ENCODE data around the gene THAP7.
"Not testable (repeated sequence)": the region's sequence is repeated elsewhere in the genome, so short reads cannot be mapped to it uniquely, and the experiment has no call there.

Gene THAP7

DNA sequence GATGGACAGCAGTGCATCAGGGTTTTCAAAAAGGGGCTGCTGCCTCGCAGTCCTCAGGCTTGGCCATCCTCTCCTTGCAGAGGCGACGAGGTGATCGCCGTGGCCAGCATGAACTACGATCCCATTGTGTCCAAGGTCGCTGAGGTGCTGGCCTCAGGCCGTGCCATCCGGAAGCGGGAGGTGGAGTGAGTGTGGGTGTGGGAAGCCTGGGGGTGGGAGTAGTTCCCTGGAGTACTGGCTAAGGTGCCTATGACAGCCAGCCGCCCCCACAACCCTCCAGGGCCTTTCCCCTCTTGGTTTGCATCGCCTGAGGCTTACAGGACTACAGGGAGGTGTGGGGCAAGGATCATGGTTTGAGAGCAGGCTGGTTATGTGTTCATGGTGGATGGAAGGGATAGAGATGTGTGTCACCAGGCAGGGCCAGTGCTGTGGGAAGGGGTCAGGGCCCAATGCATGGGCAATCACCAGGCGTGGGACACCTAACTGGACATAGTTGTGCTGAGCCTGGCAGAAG, 21.9 kb downstream of the THAP7 start:
- no peak for DNase-seq

DNA sequence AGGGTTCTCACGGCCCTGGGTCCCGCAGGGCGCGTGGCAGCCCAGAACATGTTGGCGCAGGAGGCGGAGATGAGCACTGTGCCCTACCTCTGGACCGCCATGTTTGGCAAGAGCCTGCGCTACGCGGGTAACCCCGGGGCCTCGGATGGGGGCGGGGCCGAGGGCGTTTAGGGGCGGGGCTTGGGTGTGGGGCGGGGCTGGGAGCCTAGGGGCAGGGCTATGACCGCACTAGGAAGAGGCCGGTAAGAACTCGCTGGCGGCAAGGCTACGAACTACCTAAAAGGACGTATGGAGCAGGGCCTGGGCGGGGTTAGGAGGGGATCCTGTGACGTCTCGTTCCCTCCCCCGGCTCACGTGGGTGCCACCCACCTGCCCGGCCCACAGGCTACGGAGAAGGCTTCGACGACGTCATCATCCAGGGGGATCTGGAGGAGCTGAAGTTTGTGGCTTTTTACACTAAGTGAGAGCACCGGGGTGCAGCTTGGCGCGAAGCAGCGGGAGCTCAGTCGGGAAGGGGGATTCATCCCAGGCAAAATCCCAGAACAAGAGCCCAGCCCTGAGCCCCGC, 22.6 kb downstream of the THAP7 start:
- DNase-seq: peak; percentile 59

DNA sequence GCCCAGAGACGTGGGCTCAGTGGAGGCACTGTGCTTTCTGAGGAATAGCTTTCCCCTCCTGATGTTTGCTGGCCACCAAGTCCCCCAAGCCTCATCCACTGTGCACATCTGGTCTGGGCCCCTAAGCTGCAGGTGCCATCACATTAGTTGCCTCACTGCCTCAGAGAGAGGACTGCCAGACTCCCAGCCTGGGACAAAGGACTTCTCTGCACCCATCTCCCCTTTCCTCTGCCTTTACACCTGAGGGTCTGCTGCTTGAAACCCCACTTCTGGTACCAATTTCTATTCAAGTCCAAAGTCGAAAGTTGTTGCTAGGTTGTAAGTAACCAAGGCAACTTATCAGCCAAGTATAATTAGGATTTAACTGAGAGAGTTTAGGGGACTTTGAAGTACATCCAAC, 23.5 kb downstream of the THAP7 start:
- DNase-seq: no peak

DNA sequence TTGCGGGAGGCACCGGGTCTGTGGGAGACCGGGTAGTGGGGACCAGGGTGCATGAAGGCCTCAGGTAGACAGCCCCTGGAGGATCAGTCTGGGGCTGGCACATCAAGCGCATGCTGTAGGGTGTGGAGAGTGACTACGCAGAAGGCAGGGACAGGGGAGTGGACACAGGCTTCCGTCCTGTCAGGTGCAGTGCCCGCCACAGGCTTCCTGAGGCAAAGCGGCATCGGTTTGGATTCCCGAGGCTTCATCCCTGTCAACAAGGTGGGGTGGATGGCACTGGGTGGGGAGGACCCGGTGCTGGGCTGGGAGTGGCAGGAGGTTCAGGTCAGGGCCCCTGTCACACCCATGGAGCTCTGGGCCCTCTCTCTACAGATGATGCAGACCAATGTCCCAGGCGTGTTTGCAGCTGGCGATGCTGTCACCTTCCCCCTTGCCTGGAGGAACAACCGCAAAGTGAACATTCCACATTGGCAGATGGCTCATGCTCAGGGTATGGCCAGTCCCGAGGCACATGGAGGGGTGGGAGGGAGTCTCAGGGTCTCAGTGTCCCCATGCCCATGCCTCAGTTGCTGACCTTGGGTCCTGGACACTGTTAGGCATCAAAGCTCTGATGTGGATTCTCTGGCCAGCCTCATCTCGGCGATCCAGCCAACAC, 24.3 kb downstream of the THAP7 start:
- no peak for DNase-seq

DNA sequence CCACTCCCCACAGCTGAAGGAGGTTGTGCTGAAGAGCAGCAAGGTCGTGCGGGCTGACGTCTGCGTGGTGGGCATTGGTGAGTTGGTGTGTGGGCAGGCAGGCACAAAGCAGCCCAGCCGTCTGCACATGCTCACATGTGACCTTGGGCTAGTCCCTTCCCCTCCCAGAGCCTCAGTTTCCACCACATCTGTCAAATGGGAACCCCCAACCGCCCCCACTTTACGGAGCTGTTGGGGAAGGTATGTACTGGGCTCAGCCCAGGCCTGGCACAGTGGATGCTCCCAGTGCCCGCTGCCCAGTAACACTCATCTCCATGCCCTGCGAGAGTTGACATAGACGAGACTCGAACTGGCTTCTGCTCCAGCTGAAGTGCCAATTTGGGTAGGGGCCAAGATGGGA, 24.9 kb downstream of the THAP7 start:
- DNase-seq: no peak

DNA sequence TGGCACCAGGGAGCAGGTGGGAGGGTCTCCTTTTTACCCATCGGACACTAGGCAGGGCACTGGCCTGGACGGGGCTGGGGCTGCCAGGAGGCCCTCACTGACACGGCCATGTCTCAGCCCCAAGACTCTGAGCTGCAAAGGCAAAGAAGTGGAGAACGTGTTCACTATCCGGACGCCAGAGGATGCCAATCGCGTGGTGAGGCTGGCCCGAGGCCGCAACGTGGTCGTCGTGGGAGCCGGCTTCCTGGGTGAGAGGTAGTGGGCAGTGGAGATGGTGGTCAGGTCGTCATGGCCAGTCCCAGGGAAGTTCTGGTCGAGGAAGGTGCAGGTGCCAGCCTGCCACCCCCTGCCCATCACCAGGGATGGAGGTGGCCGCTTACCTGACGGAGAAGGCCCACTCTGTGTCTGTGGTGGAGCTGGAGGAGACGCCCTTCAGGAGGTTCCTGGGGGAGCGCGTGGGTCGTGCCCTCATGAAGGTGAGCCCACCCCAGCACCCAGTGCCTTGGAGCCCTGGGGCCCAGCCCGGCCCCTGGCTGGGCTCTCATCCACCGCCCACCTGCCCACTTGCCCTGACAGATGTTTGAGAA, 25.5 kb downstream of the THAP7 start:
- no peak for DNase-seq

DNA sequence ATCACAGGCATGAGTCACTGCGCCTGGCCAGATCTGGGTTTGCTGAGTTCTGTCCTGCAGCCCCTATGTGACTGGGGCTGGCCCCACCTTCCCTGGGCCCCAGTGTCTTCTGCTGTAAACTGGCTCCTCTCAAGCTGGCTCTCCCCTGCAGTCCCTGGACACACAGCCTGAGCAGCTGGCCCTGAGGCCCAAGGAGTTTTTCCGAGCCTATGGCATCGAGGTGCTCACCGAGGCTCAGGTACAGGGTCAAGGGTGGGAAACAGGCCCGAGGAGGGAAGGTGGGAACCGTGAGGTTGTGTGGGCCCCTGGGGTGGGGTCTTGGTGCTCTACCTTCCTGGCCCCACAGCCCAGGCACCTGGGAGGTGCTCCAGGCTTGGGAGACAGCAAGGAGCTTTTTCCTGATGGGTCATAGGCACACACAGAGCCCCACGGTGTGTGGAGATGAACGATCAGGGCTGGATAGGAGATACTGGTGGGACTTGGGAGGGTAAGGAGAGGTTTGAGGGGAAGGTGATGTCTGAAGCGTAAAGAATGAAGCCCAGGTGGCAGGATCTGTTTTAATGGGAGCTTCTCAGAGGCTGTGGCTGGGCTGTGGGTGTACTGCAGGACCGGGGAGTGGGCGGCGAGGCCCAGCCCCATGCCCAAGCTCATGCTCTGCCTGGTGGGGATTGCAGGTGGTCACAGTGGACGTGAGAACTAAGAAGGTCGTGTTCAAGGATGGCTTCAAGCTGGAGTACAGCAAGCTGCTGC, 26.2 kb downstream of the THAP7 start:
- DNase-seq: no peak

DNA sequence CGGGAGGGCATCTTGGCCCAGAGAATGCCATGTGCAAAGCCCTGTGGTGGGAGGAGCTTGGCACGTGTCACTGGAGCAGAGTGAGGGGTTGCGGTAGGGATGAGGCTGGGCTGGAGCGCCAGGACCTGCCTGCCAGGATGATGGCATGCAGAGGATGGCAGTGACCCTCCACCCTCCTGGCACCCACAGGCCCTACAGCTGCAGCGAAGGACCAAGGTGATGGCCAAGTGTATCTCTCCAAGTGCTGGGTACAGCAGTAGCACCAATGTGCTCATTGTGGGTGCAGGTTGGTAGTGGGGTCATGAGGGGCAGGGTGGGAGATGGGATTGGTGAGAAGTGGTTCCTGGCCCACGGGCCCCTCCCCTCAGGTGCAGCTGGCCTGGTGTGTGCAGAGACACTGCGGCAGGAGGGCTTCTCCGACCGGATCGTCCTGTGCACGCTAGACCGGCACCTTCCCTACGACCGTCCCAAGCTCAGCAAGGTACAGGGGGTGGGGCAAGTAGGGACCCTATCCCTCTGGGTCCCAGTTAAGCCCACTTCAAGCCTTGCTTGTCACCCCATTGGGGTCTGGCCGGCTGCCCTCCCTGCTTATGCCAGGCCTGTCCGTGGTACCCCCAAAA, 27.5 kb downstream of the THAP7 start:
- no peak for DNase-seq

DNA sequence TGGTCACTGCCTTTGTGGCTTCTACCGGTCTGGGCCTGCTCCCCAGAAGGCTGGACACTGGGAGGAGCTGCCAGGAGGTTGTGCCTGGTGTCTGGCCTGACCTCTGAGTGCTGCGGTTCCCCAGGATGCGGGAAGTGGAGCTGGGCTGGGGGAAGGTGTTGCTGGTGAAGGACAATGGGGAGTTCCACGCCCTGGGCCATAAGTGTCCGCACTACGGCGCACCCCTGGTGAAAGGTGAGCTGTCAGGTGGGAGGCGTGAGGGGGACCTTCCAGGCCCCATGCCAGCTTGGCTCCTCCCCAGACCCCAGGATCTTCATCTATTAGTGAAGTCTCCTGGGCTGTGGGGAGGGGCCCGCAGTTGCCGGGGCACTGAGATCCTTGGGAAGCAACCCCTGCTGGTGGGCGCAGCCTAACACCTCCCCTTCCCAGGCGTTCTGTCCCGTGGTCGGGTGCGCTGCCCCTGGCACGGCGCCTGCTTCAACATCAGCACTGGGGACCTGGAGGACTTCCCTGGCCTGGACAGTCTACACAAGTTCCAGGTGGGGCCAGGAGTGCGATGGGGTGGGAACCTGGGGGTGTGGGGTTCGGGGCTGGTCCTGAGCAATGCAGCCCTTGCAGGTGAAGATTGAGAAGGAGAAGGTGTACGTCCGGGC, 28.2 kb downstream of the THAP7 start:
- DNase-seq: no peak

DNA sequence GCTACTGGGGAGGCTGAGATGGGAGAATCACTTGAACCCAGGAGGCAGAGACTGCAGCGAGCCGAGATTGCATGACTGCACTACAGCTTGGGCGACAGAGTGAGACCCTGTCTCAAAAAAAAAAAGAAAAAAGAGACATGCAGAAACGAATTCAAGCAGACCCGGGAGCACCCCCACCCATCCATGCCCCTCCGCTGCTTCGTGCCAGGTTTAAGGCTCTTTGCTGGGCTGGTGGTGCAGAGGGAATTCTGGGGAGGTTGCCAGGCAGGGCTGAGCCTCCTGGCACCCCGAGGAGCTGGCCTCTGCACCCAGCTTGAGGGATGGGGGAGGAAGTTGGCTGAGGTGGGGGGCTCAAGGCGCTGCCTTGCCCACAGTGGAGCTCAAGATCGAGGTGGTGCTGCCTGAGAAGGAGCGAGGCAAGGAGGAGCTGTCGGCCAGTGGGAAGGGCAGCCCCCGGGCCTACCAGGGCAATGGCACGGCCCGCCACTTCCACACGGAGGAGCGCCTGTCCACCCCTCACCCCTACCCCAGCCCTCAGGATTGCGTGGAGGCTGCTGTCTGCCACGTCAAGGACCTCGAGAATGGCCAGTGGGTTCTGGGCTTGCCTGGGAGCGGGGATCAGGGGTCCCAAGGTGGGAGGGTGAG, 28.9 kb downstream of the THAP7 start:
- no peak for DNase-seq

DNA sequence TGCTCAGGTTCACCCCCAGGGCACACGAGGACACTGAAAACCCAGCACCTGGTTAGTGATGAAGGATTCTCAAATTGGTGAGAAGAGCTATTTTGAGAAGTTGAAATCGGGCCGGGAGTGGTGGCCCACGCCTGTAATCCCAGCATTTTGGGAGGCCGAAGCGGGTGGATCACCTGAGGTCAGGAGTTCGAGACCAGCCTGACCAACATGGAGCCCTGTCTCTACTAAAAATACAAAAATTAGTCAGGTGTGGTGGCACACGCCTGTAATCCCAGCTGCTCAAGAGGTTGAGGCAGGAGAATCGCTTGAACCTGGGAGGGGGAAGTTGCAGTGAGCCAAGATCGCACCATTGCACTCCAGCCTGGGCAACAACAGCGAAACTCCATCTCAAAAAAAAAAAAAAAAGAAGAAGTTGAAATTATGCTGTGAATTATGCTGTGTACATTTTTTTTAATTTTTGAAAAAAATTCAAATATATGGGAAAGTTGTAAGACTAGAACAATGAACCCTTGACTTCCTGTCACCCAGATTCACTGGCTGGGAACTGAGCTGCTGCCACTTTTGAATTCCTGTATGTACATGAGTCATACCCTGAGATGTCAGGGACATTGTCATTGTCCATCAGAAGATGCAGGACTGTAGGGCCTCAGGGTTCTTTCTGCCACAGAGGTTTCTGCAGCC, 29.8 kb downstream of the THAP7 start:
- DNase-seq: not testable (repeated sequence)

DNA sequence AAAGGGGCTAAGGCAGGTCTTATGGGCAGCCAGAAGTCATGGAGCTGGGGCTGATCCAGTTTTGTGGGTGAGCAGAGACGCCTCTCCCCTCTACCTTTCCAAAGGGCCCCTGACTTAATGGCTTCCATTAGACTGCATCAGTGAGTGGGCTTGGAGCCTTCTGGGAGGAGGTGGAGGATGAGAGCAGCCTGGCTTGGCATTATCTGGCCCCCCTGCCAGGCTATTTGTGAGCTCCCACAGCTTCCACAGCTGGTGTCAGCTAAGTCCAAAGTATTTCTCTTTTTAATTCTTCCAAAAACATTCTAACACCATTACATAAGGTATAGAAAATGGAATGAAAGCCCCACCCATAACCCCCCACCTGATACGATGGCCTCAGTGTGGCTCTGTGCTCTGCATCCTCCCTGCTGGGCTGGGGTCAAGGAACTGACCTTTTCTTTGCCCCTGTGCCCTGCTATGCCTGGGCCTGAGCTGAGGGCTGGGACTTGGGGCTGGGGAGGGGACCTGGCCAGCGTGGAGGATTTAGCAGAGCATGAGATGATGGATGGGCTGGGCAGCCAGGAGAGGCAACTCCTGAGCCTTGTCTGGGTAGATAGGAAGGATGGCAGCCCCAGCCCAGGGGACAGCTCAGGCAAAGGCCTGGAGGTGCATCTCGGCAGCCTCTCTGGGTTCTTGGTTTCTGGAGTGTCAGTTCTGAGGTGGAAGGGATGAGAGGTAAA, 30.8 kb downstream of the THAP7 start:
- DNase-seq: no peak

DNA sequence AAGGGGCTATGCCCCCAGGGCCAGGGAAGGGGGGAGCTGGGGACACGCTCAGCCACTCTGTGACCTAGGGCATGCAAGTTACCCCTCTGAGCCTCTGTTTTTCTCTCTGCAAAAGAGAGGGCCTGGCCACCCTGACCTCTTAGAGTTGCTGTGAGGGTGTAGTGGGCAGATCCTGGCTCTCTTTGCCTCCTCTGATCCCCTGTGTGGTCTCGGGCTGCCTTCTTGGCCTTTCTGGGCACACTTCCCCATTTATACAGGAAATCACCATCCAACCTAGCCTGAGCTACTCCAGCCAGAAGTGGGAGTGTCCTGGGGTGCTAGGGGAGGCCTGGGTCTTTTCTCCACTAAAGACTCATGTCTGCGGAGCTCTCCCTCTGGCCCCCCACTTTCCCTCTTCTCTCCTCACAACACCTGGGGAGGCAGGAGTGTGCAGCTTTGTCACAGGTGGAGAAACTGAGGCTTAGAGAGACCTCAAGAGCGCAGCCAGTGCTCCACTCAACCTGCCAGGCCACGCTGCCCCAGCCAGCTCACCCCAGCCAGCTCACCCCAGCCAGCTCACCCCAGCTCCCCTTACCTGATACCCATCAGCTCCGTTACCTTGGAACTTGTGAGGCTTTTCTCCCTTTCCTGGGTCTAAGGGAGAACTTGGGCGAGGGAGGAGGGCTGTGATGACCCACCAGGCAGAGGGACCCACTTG, 33.5 kb downstream of the THAP7 start:
- no peak for DNase-seq

DNA sequence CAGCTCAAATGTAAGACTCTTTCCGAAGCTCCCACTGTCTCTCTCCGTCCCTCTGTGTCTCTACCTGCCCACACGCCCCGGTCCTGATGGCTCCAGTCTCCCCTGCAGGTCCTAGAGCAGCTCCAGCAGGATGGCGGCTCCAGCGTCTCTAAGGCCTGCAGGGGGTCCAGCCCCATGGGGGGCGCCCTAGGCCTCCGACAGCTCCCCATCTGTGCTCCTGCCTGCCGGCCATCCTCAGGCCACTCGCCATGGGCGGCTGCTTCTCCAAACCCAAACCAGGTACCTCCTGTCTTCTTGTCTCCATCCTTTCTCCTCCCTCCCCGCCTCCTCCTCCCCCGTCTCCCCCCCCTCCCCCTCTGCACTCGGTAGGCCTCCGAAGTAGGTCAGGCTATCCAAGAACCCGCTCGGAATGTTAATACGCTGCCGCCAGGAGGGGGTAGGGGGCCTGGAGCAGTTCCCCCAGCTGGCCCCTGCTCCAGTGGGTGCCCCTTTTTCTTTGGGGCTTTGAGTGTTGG, 34.2 kb downstream of the THAP7 start:
- no peak for DNase-seq

DNA sequence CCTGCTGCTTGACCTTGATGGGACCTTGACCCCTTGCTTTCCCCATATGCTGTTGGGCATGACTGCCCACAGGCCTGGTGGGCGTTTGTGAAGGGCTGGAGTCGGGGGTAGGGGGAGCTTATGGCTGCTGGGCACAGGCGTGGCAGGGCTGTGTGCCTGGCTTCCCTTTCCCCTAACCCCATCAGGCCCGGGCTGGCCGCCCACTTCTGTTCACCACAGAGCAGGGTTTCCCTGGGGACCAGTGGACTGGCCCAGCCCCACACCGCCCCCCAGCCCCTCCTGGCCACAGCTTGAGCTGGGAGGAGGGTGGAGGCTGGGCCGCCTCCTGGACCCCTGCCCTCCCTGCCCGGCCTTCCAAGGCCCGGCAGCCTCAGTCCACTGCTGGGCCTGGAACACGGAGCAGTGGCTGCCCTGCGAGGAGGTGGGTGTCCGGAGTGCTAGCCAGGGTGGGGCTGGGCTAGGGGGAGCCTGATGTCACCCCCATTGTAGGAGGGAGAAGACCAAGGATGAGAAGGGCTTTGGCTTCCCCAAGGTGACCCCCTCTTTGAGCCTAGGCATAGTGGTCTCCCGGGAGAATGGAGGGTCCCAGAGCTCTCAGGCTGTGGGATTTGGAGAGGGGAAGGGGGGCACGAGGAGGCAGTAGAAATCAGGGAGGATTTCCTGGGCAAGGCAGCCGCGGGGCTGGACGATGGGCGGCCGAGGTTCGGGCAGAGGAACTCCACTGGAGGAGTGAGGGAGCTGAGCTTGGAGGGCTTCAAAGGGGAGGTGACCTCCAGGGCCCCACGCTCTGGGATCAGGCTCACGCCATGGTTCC, 34.8 kb downstream of the THAP7 start, which contains the start of gene AIFM3:
AIFM3 (plus strand) TSS at position 373 of the 814 bp plus-strand sequence. CDS start 690 bp downstream, outside the sequence.
- DNase-seq: no peak

DNA sequence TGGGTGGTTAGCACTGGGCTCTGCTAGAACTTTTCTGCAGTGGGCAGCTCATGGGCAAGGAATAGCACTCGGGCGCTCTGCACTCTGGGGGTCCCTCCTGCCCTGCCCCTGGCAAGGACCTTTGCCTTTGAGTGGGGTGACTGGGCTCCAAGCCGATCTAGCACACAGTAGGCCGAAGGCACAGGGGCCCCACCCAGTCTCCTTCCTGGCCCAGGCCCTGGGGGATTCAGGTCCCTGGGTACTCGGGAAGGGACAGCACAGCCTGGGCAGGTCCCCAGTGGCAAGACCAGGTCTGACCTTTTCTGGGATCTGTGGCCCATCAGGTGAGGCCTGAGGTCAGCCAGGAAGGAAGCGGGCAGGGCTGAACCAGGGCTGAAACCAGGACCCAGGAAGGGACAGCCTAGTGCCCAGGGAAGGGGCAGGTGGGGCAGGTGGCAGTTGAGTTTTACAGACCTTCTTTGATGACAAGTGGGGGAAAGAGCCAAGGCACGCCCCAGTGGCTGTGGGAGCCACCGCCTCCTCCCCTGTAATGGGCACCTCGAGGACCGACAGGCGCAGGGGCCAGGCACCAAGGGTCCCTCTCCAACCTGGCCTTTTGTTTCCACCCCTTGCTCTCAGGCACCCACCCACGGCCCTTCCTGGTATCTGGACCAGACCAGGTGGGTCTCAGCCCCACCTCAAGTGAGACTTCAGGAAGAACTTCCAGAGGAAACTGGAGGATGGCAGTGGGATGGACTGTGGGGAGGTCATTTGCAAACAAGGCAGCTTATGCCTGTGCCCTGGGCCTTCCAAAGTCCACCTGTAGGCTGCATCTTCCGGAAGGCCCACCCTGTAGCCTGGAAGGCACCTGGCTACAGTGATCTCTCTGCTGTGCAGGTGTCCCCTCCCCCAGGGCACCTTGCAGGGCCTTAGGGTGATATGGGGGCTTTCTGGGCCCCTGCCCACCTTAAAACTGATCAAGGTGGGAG, 35.7 kb downstream of the THAP7 start:
- no peak for DNase-seq

All from right kidney (tissue), 1 donor.